Kidney (tissue), 14 donors: ENCODE measurements around the gene FUT1. TPM values are rescaled to one million over a fixed set of nuclear protein-coding genes. Genes with fewer than 3 reads are reported as not detected.

ENCODE experiments used
- DNase-seq, 5 donors: peaks; one replicate each; pipeline ENCODE4 v3.0.0-alpha.2; 2013 to 2020
- FAIRE-seq: peaks from 2 replicates; lab custom pipeline; 2012; peaks lifted over from hg19 to GRCh38; lab: Jason Lieb, UNC
- H3K27ac ChIP-seq, 2 donors: one replicate each; pipeline ENCODE4 v1.7.0; 2013; ENCODE audit warnings: low read depth in 2 of 2, low read length in 2 of 2, inconsistent platforms in 1 of 2
- H3K27me3 ChIP-seq: one replicate; pipeline ENCODE4 v1.7.1; 2013; ENCODE audit warnings: low read length, inconsistent platforms; ENCODE audit not compliant: control insufficient read depth, insufficient read depth
- H3K36me3 ChIP-seq, 3 donors: one replicate each; pipeline versions ENCODE4 v1.7.0 to v1.7.1; 2013; ENCODE audit warnings: low read length in 3 of 3, control low read depth in 1 of 3, inconsistent platforms in 1 of 3; ENCODE audit not compliant: insufficient read depth in 3 of 3, control insufficient read depth in 2 of 3
- H3K4me1 ChIP-seq, 3 donors: one replicate each; pipeline versions ENCODE4 v1.7.0 to v1.7.1; 2013; ENCODE audit warnings: low read length in 3 of 3, inconsistent platforms in 1 of 3, low read depth in 1 of 3; ENCODE audit not compliant: control insufficient read depth in 2 of 3, insufficient read depth in 2 of 3
- H3K4me3 ChIP-seq, 3 donors: one replicate each; pipeline versions ENCODE4 v1.7.0 to v1.8.1; 2013; ENCODE audit warnings: low read length in 3 of 3, control low read depth in 1 of 3, inconsistent platforms in 1 of 3
- H3K9ac ChIP-seq, 3 donors: one replicate each; pipeline versions ENCODE4 v1.7.0 to v1.7.1; 2013; ENCODE audit warnings: low read length in 3 of 3, control low read depth in 1 of 3, inconsistent platforms in 1 of 3
- H3K9me3 ChIP-seq, 3 donors: one replicate each; pipeline versions ENCODE4 v1.7.0 to v1.7.1; 2013; ENCODE audit warnings: low read length in 3 of 3, control low read depth in 1 of 3, inconsistent platforms in 1 of 3; ENCODE audit not compliant: control insufficient read depth in 2 of 3, insufficient read depth in 1 of 3
- intact Hi-C: fragments of 100-400 bp; cut with DNase I; formaldehyde crosslinking; loops from one replicate; pipeline ENCODE4 v1.11.1; 2022
- polyA plus RNA-seq: library from polyadenylated mRNA; stranded (reverse); fragments of 350-450 nt; fragmentation: Illumina TruSeq; extraction: RNeasy Lipid Tissue Mini Kit (QIAGEN cat#74804); gene quantifications from one replicate; pipeline ENCODE4 v1.2.3, GENCODE V29; 2014; ENCODE audit warnings: low read depth, low replicate concordance; ENCODE audit not compliant: insufficient read depth
- total RNA-seq: library from RNA; stranded (reverse); fragmentation: NEBNext Ultra II Directional; extraction: Animal tissue kit (Norgen Biotek cat#: 25700); gene quantifications from one replicate; pipeline ENCODE4 v1.2.1, GENCODE V29; 2021
- TF ChIP-seq, protein P1 (sequence below): IDR thresholded peaks from 3 replicates; pipeline ENCODE4 v1.5.1; 2012; ENCODE audit warnings: mild to moderate bottlenecking, moderate library complexity, borderline replicate concordance; ENCODE audit not compliant: insufficient read depth; ENCODE audit errors: extremely low read depth
- donor health status: control.
- donor health status: control.
- donor health status: control.
- donor health status: control.
- donor health status: control.
- donor health status: DM: yes; HTN: yes; CAD: no.
- donor health status: Normal renal cell carcinoma (clear cell type).

FUT1 gene
- total and polyA plus RNA-seq, 2 donors from 2014 or later = 2.3 to 4.3 TPM

- no peaks in the 10 kb centered on the region for H3K9me3 ChIP-seq
- DNase-seq (peak in 3 of 5 donors; percentile 57 to 90 (median 71)), FAIRE-seq (no peak)
- H3K4me1 ChIP-seq = peaks cover 0 to 9% (median 0%) of the 10 kb centered on the region in 3 donors
- H3K27ac ChIP-seq = peak within 1 kb of the TSS; percentile 78 to 84
- no peaks in the 10 kb centered on the region for H3K27me3 ChIP-seq
- intact Hi-C loops = no loop called here
- peak within 1 kb of the TSS in 2 of 3 donors; percentile 58 to 73 for H3K9ac ChIP-seq
- H3K36me3 ChIP-seq = no peaks in the 10 kb centered on the region
- H3K4me3 ChIP-seq = peak within 1 kb of the TSS; percentile 7 to 63 (median 56)
- TF ChIP-seq, protein P1, sequence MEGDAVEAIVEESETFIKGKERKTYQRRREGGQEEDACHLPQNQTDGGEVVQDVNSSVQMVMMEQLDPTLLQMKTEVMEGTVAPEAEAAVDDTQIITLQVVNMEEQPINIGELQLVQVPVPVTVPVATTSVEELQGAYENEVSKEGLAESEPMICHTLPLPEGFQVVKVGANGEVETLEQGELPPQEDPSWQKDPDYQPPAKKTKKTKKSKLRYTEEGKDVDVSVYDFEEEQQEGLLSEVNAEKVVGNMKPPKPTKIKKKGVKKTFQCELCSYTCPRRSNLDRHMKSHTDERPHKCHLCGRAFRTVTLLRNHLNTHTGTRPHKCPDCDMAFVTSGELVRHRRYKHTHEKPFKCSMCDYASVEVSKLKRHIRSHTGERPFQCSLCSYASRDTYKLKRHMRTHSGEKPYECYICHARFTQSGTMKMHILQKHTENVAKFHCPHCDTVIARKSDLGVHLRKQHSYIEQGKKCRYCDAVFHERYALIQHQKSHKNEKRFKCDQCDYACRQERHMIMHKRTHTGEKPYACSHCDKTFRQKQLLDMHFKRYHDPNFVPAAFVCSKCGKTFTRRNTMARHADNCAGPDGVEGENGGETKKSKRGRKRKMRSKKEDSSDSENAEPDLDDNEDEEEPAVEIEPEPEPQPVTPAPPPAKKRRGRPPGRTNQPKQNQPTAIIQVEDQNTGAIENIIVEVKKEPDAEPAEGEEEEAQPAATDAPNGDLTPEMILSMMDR = no peak
These were observed 12.1 kb downstream of the FUT1 start, which contains the start of gene RASIP1 for GRCh38 chr19:48740164-48740972. RASIP1 (minus strand) TSS chr19:48740610; CDS start chr19:48740282, 328 bp downstream.

GRCh38 chr19:48739404-48740163 is 12.9 kb downstream of the FUT1 start:
- FAIRE-seq (no peak), DNase-seq (peak in 2 of 5 donors; percentile 28 to 76)
- H3K9me3 ChIP-seq = no peaks in the 10 kb centered on the region
- peak overlapping the region; percentile 60 to 78 for H3K27ac ChIP-seq
- peak overlapping the region; percentile 7 to 63 (median 56) for H3K4me3 ChIP-seq
- no peaks in the 10 kb centered on the region for H3K27me3 ChIP-seq
- TF ChIP-seq, protein P1 = no peak
- peaks cover 0 to 9% (median 0%) of the 10 kb centered on the region in 3 donors for H3K4me1 ChIP-seq
- H3K9ac ChIP-seq = peak overlapping the region in 1 of 3 donors; percentile 73
- H3K36me3 ChIP-seq = no peaks in the 10 kb centered on the region
- intact Hi-C loops = no loop called here

DNA sequence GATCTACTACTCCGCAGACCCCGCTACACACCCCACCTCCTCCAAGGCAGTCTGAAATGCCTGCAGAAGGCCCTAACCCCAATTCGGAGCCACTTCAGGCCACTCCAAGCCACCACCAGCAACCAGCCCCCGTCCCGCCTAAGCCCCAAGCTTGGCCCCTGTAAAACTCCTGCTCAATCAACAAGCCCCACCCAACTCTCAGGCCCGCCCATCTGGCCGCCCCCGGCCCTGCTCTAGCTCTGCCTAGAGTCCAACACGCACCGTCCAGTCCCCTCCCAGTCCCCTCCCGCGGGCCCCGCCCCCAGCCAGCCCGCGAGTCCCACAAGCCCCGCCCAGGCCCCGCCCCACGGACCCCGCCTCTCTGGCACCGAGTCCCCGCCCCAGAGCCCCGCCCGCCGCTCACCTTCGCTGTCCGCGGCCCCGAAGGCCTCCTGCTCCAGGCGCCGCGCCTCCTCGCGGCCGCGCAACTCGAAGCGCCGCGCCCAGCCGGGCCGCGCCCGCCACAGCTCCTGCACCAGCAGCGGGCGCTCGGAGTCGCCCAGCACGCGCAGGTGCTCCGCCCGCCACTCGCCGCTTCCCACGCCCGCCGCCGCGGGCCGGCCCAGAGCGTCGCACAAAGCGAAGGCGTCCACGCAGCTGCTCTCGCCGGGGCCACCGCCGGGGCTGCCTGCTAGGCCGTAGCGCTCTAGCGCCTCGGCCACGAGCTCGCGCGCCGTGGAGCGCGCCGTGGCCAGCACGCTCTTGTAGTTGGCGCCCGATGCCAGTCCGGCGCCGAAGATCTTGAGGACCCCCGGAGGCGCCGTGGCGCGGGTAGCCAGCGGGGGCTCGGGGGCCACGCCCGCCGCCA is 13.7 kb downstream of the FUT1 start:
- H3K27ac ChIP-seq = peak overlapping the region in 1 of 2 donors; percentile 60
- intact Hi-C loops = no loop called here
- FAIRE-seq (no peak), DNase-seq (peak; percentile 96 to 99 (median 98))
- H3K9ac ChIP-seq = peak overlapping the region in 1 of 3 donors; percentile 73
- H3K9me3 ChIP-seq = no peaks in the 10 kb centered on the region
- H3K4me3 ChIP-seq = peak overlapping the region; percentile 31 to 56 (median 48)
- H3K36me3 ChIP-seq = no peaks in the 10 kb centered on the region
- TF ChIP-seq, protein P1 = peak; percentile 52
- H3K27me3 ChIP-seq = no peaks in the 10 kb centered on the region
- peaks cover 0 to 9% (median 0%) of the 10 kb centered on the region in 3 donors for H3K4me1 ChIP-seq
